MM.1S (cell line): ENCODE data around the gene ARFGEF3.
A peak's percentile ranks its signal among the peaks of the same experiment; 100 is the strongest.
"Not testable (repeated sequence)": the region's sequence is repeated elsewhere in the genome, so short reads cannot be mapped to it uniquely, and the experiment has no call there.

Source experiments
- DNase-seq: peaks from one replicate; pipeline ENCODE4 v3.0.0-alpha.2; 2015
- H2AFZ ChIP-seq: fragments of 300-600 bp; sonication (generic); 2 replicates; pipeline ENCODE4 v1.6.0; 2016; ENCODE audit warnings: antibody characterized with exemption, low read length
- H3F3A ChIP-seq: fragments of 300-600 bp; sonication (generic); 2 replicates; pipeline ENCODE4 v1.6.1; 2016; ENCODE audit warnings: mild to moderate bottlenecking, antibody characterized with exemption, low read length, moderate library complexity, mixed read lengths; ENCODE audit not compliant: insufficient read depth
- H3K27ac ChIP-seq: fragments of 300-600 bp; sonication (generic); 2 replicates; pipeline ENCODE4 v1.5.1; 2016; ENCODE audit warnings: mild to moderate bottlenecking, low read length
- H3K27me3 ChIP-seq: fragments of 300-600 bp; sonication (generic); replicated peaks from 2 replicates; pipeline ENCODE4 v1.6.0; 2016; ENCODE audit warnings: low read length; ENCODE audit not compliant: insufficient read depth
- H3K36me3 ChIP-seq: fragments of 300-600 bp; sonication (generic); replicated peaks from 2 replicates; pipeline ENCODE4 v1.6.1; 2016; ENCODE audit warnings: mild to moderate bottlenecking, low read length, mixed read lengths; ENCODE audit not compliant: insufficient read depth
- H3K4me1 ChIP-seq: fragments of 300-600 bp; sonication (generic); 2 replicates; pipeline ENCODE4 v1.6.1; 2016; ENCODE audit warnings: low read length, mixed read lengths
- H3K4me2 ChIP-seq: fragments of 300-600 bp; sonication (generic); 2 replicates; pipeline ENCODE4 v1.6.0; 2016; ENCODE audit warnings: low read depth, low read length
- H3K4me3 ChIP-seq: fragments of 300-600 bp; sonication (generic); 2 replicates; pipeline ENCODE4 v1.5.1; 2016; ENCODE audit warnings: low read length, mixed read lengths
- H3K79me2 ChIP-seq: fragments of 300-600 bp; sonication (generic); 2 replicates; pipeline ENCODE4 v1.6.1; 2016; ENCODE audit warnings: mixed run types, low read length, mixed read lengths
- H3K9ac ChIP-seq: fragments of 300-600 bp; sonication (generic); 2 replicates; pipeline ENCODE4 v1.6.1; 2016; ENCODE audit warnings: low read length, mixed read lengths
- H3K9me2 ChIP-seq: fragments of 300-600 bp; sonication (generic); replicated peaks from 2 replicates; pipeline ENCODE4 v1.6.1; 2016; ENCODE audit warnings: mild to moderate bottlenecking, low read length, mixed read lengths; ENCODE audit not compliant: insufficient read depth
- H3K9me3 ChIP-seq: fragments of 300-600 bp; sonication (generic); replicated peaks from 2 replicates; pipeline ENCODE4 v1.6.1; 2016; ENCODE audit warnings: mild to moderate bottlenecking, low read length, mixed read lengths; ENCODE audit not compliant: insufficient read depth
- H4K20me1 ChIP-seq: fragments of 300-600 bp; sonication (generic); 2 replicates; pipeline ENCODE4 v1.6.1; 2016; ENCODE audit warnings: mild to moderate bottlenecking, low read length, moderate library complexity, mixed read lengths; ENCODE audit not compliant: insufficient read depth
- EZH2 ChIP-seq: fragments of 300-600 bp; sonication (generic); optimal IDR thresholded peaks from 2 replicates; pipeline ENCODE3; 2017; ENCODE audit warnings: low read depth, mild to moderate bottlenecking, antibody characterized with exemption, low read length, mixed read lengths
- EZH2phosphoT487 ChIP-seq: fragments of 300-600 bp; sonication (generic); IDR thresholded peaks from 2 replicates; pipeline ENCODE4 v1.6.1; 2018; ENCODE audit warnings: antibody characterized with exemption, low read length
- TF ChIP-seq, protein P1 (sequence below): fragments of 300-600 bp; sonication (generic); IDR thresholded peaks from 2 replicates; pipeline ENCODE4 v1.5.1; 2016; ENCODE audit warnings: antibody characterized with exemption, low read length, mixed read lengths

Gene ARFGEF3

DNA sequence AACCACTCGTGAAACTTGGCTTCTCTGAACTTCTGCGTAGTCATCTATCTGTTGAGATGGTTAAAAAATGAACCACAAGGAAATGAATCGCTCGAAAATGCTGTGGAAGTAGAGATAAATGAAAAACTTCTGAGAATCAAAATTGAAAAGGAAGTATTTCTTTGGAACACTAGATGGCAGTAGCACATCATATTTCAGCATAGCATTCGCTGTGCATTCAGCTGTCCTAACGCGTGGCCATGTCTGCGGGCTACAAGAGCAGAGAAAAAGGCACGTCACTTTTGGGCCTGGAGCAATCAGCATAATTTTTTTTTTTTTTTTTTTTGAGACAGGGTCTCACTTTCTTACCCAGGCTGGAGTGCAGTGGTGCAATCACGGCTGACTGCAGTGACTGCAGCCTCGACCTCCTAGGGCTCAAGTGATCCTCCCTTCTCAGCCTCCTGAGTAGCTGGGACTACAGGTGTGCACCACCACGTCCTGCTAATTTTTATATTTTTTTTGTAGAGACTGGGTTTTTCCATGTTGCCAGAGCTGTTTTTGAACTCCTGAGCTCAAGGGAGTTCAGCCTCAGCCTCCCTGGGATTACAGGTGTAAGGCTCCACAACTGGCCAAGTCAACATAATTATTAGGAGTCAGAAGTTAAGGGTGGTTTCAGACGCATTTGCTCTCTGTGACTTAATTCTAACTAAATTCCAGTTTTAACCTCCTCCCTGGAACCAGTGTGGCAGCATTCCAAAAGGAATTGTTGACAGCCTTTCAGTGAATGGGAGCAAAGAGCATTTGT lies 45.7 kb upstream of the ARFGEF3 start:
- H3K9ac ChIP-seq = peak overlapping the region; percentile 30
- H3F3A ChIP-seq = peaks cover 12% of the 10 kb centered on the region
- no peaks in the 10 kb centered on the region for H3K9me3 ChIP-seq
- H3K27me3 ChIP-seq = no peaks in the 10 kb centered on the region
- H3K9me2 ChIP-seq = no peaks in the 10 kb centered on the region
- H3K79me2 ChIP-seq = no peaks in the 10 kb centered on the region
- DNase-seq = peak; percentile 77
- H2AFZ ChIP-seq = peak overlapping the region; percentile 60
- H3K4me2 ChIP-seq = peak overlapping the region; percentile 89
- H3K4me3 ChIP-seq = peak overlapping the region; percentile 39
- no peaks in the 10 kb centered on the region for H3K36me3 ChIP-seq
- peak overlapping the region; percentile 69 for H3K27ac ChIP-seq
- no peak for TF ChIP-seq EZH2phosphoT487
- TF ChIP-seq, protein P1, sequence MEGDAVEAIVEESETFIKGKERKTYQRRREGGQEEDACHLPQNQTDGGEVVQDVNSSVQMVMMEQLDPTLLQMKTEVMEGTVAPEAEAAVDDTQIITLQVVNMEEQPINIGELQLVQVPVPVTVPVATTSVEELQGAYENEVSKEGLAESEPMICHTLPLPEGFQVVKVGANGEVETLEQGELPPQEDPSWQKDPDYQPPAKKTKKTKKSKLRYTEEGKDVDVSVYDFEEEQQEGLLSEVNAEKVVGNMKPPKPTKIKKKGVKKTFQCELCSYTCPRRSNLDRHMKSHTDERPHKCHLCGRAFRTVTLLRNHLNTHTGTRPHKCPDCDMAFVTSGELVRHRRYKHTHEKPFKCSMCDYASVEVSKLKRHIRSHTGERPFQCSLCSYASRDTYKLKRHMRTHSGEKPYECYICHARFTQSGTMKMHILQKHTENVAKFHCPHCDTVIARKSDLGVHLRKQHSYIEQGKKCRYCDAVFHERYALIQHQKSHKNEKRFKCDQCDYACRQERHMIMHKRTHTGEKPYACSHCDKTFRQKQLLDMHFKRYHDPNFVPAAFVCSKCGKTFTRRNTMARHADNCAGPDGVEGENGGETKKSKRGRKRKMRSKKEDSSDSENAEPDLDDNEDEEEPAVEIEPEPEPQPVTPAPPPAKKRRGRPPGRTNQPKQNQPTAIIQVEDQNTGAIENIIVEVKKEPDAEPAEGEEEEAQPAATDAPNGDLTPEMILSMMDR = peak; percentile 66
- H4K20me1 ChIP-seq = no peaks in the 10 kb centered on the region
- peaks cover 18% of the 10 kb centered on the region for H3K4me1 ChIP-seq

DNA sequence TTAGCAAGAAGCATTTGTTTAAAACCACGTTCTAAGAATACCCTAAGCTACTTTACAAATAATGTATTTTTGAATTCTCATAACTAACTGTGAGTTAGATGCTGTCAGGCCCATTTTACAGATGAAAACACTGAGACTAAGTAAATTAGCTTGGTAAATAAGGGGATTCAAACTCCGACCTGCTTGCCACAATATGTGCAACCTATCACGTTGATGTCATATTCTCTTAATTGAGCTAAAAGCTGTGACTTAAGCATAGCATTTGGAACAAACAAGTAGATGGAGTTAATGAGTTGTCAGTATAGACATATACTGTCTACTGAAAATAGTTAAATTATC lies 45.1 kb upstream of the ARFGEF3 start:
- no peak for TF ChIP-seq EZH2phosphoT487
- TF ChIP-seq EZH2 = no peak
- TF ChIP-seq, protein P1 = no peak
- no peak overlapping the region for H3K4me2 ChIP-seq
- no peaks in the 10 kb centered on the region for H3K36me3 ChIP-seq
- DNase-seq = no peak
- H3K9me3 ChIP-seq = no peaks in the 10 kb centered on the region
- H3K79me2 ChIP-seq = no peaks in the 10 kb centered on the region
- H3K9me2 ChIP-seq = no peaks in the 10 kb centered on the region
- H2AFZ ChIP-seq = no peak overlapping the region
- no peaks in the 10 kb centered on the region for H4K20me1 ChIP-seq
- H3K27ac ChIP-seq = no peak overlapping the region
- H3F3A ChIP-seq = peaks cover 12% of the 10 kb centered on the region
- peaks cover 18% of the 10 kb centered on the region for H3K4me1 ChIP-seq
- no peaks in the 10 kb centered on the region for H3K27me3 ChIP-seq
- no peak overlapping the region for H3K9ac ChIP-seq
- no peak overlapping the region for H3K4me3 ChIP-seq

DNA sequence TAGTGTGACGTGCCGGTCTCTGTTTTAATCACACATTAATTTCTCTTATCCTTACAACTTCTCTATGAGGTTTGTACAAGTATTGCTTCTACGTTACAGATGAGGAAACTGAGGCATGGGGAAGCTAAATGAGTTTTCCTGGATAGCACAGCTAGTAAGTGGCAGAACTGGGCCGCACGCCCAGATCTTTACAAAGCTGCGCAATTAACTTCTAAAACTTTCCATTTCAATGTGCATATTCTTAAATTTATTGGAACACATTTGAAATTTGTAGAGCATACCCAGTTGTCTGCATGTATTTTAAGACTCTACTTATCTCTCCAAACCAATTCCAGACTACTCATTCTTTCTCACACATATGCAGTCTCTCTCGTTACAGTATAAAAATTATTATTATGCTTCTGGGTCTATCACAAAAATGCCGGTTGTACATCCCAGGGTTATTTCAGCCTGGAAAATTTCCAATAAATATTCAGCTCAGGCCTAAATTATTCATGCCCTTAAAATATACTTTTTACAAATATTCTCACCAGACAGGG lies 44.3 kb upstream of the ARFGEF3 start:
- TF ChIP-seq EZH2phosphoT487 (no peak), EZH2 (no peak)
- TF ChIP-seq, protein P1 = no peak
- no peak overlapping the region for H3K4me3 ChIP-seq
- H2AFZ ChIP-seq = no peak overlapping the region
- no peak overlapping the region for H3K9ac ChIP-seq
- H3K27ac ChIP-seq = no peak overlapping the region
- DNase-seq = no peak
- no peak overlapping the region for H3K4me2 ChIP-seq
- no peaks in the 10 kb centered on the region for H3K9me3 ChIP-seq
- H3K27me3 ChIP-seq = no peaks in the 10 kb centered on the region
- H3K4me1 ChIP-seq = peaks cover 18% of the 10 kb centered on the region
- H3K36me3 ChIP-seq = no peaks in the 10 kb centered on the region
- peaks cover 12% of the 10 kb centered on the region for H3F3A ChIP-seq
- H3K79me2 ChIP-seq = no peaks in the 10 kb centered on the region
- no peaks in the 10 kb centered on the region for H3K9me2 ChIP-seq
- no peaks in the 10 kb centered on the region for H4K20me1 ChIP-seq

DNA sequence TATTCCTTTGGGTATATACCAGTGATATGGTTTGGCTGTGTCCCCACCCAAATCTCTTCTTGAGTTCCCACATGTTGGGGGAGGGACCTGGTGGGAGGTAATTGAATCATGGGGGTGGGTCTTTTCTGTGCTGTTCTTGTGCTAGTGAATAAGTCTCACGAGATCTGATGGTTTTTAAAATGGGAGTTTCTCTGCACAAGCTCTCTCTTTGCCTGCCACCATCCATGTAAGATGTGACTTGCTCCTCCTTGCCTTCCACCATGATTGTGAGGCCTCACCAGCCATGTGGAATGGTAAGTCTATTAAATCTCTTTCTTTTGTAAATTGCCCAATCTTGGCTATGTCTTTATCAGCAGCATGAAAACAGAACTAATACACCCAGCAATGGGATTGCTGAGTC lies 42.5 kb upstream of the ARFGEF3 start:
- peaks cover 12% of the 10 kb centered on the region for H3F3A ChIP-seq

More for the DNA sequence above, 42.5 kb upstream of the ARFGEF3 start:
- H3K9ac ChIP-seq, H3K9me3 ChIP-seq, H3K27ac ChIP-seq, H3K9me2 ChIP-seq, H4K20me1 ChIP-seq, H3K36me3 ChIP-seq, H3K79me2 ChIP-seq, DNase-seq, H3K4me3 ChIP-seq, H3K4me2 ChIP-seq, H2AFZ ChIP-seq, H3K27me3 ChIP-seq: not testable (repeated sequence)
- H3K4me1 ChIP-seq = peaks cover 16% of the 10 kb centered on the region
